ENCODE data around the gene ADNP2.

ADNP2 gene

DNA sequence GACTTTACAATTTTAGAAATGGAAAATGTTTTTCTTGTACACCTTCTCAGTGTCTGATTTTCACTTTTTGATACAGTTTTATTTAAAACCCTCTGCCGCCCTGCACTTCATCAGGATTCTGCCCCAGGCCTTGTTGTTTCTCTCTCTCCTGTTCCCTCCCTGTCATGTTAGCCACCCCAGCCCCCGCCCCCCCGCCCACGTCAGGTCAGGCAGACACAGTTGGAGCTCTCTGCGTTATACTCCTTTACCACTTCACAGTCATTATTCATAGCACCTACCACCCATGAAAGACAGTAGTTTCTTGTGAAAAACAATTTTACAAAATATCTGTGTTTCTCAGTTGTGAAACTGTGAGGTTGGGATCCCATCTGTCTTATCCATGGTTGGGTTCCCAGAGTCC is 21.5 kb downstream of the ADNP2 start:
- H3K4me3 ChIP-seq (ENCODE audit: low read length), result no peak overlapping the region
- DNase-seq (ENCODE audit: low read depth), result no peak
- TF ChIP-seq, protein P1, sequence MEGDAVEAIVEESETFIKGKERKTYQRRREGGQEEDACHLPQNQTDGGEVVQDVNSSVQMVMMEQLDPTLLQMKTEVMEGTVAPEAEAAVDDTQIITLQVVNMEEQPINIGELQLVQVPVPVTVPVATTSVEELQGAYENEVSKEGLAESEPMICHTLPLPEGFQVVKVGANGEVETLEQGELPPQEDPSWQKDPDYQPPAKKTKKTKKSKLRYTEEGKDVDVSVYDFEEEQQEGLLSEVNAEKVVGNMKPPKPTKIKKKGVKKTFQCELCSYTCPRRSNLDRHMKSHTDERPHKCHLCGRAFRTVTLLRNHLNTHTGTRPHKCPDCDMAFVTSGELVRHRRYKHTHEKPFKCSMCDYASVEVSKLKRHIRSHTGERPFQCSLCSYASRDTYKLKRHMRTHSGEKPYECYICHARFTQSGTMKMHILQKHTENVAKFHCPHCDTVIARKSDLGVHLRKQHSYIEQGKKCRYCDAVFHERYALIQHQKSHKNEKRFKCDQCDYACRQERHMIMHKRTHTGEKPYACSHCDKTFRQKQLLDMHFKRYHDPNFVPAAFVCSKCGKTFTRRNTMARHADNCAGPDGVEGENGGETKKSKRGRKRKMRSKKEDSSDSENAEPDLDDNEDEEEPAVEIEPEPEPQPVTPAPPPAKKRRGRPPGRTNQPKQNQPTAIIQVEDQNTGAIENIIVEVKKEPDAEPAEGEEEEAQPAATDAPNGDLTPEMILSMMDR (IDR thresholded peaks at IDR 0.05; ENCODE audit: insufficient read depth, low read depth, low read length, missing control alignments), result no peak

- H3K4me3 ChIP-seq (ENCODE audit: low read length), result no peak overlapping the region
- TF ChIP-seq, protein P1 (IDR thresholded peaks at IDR 0.05; ENCODE audit: insufficient read depth, low read depth, low read length, missing control alignments), result no peak
- DNase-seq (ENCODE audit: low read depth), result peak; percentile 57
Measured at GRCh38 chr18:80132180-80132812, 23.2 kb downstream of the ADNP2 start.

- DNase-seq (ENCODE audit: low read depth), result no peak
- H3K4me3 ChIP-seq (ENCODE audit: low read length), result no peak overlapping the region
- TF ChIP-seq, protein P1 (IDR thresholded peaks at IDR 0.05; ENCODE audit: insufficient read depth, low read depth, low read length, missing control alignments), result no peak
Measured at GRCh38 chr18:80133124-80133523, 24.1 kb downstream of the ADNP2 start.

DNA sequence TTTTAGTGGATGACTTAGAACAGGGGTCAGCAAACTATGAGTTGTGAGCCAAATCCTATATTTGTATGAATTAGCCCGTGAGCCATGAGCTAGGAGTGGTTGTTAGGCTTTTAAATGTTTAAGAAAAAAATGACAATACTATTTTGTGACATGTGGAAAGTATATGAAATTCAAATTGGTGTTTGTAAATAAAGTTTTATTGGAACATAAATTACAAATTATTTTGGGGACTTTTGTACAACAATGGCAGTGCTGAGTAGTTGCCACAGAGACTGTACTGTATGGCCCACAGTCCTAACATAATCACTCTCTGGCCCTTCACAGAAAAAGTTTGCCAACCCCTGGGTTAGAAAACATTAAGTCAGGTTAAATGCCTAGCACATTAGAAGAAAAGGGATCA is 26.1 kb downstream of the ADNP2 start:
- H3K4me3 ChIP-seq (ENCODE audit: low read length), result no peak overlapping the region
- DNase-seq (ENCODE audit: low read depth), result no peak
- TF ChIP-seq, protein P1 (IDR thresholded peaks at IDR 0.05; ENCODE audit: insufficient read depth, low read depth, low read length, missing control alignments), result no peak

DNA sequence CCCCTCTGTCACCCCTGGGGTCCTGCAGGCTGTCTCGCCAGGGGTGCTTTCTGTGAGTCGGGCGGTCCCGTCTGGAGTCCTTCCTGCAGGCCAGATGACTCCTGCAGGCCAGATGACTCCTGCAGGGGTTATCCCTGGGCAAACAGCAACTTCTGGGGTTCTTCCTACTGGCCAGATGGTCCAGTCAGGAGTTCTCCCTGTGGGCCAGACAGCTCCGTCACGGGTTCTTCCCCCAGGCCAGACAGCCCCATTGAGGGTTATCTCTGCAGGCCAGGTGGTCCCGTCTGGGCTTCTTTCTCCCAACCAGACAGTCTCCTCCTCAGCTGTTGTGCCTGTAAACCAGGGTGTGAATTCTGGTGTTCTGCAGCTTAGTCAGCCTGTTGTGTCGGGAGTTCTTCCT is 27.6 kb downstream of the ADNP2 start:
- no peak overlapping the region for H3K4me3 ChIP-seq (ENCODE audit: low read length)
- TF ChIP-seq, protein P1 (IDR thresholded peaks at IDR 0.05; ENCODE audit: insufficient read depth, low read depth, low read length, missing control alignments), result no peak
- no peak for DNase-seq (ENCODE audit: low read depth)

DNA sequence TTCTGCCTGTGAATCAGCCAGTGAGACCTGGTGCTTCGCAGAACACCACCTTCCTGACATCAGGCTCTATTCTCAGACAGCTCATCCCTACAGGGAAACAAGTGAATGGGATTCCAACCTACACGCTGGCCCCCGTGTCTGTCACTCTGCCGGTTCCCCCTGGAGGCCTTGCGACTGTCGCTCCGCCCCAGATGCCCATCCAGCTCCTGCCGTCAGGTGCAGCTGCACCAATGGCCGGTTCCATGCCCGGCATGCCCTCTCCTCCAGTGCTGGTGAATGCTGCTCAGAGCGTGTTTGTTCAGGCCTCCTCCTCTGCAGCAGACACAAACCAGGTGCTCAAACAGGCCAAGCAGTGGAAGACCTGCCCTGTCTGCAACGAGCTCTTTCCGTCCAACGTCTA is 28.1 kb downstream of the ADNP2 start:
- no peak for DNase-seq (ENCODE audit: low read depth)
- TF ChIP-seq, protein P1 (IDR thresholded peaks at IDR 0.05; ENCODE audit: insufficient read depth, low read depth, low read length, missing control alignments), result no peak

DNA sequence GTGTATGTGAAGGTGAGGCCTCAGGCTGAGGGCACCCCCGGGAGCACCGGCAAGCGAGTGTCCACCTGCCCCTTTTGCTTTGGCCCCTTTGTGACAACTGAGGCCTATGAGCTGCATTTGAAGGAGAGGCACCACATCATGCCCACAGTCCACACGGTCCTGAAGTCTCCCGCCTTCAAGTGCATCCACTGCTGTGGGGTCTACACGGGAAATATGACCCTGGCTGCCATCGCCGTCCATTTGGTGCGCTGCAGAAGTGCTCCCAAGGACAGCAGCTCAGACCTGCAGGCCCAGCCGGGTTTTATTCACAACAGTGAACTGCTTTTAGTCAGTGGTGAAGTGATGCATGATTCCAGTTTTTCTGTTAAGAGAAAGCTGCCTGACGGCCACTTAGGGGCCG is 28.9 kb downstream of the ADNP2 start:
- DNase-seq (ENCODE audit: low read depth), result no peak
- TF ChIP-seq, protein P1 (IDR thresholded peaks at IDR 0.05; ENCODE audit: insufficient read depth, low read depth, low read length, missing control alignments), result no peak
- no peak overlapping the region for H3K4me3 ChIP-seq (ENCODE audit: low read length)

More for the DNA sequence above, 28.1 kb downstream of the ADNP2 start:
- H3K4me3 ChIP-seq (ENCODE audit: low read length), result no peak overlapping the region
